CD4-positive, alpha-beta T cell treated with Interleukin-1 beta for 1 hour (primary cell): Measurements from ENCODE around the gene MARCHF3.
"Not testable (repeated sequence)": the region's sequence is repeated elsewhere in the genome, so short reads cannot be mapped to it uniquely, and the experiment has no call there.

Experiments
- DNase-seq, 2 donors: peaks; one replicate each; pipeline ENCODE4 v3.0.0-alpha.2; 2020 to 2022

The MARCHF3 gene, protein sequence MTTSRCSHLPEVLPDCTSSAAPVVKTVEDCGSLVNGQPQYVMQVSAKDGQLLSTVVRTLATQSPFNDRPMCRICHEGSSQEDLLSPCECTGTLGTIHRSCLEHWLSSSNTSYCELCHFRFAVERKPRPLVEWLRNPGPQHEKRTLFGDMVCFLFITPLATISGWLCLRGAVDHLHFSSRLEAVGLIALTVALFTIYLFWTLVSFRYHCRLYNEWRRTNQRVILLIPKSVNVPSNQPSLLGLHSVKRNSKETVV

DNA sequence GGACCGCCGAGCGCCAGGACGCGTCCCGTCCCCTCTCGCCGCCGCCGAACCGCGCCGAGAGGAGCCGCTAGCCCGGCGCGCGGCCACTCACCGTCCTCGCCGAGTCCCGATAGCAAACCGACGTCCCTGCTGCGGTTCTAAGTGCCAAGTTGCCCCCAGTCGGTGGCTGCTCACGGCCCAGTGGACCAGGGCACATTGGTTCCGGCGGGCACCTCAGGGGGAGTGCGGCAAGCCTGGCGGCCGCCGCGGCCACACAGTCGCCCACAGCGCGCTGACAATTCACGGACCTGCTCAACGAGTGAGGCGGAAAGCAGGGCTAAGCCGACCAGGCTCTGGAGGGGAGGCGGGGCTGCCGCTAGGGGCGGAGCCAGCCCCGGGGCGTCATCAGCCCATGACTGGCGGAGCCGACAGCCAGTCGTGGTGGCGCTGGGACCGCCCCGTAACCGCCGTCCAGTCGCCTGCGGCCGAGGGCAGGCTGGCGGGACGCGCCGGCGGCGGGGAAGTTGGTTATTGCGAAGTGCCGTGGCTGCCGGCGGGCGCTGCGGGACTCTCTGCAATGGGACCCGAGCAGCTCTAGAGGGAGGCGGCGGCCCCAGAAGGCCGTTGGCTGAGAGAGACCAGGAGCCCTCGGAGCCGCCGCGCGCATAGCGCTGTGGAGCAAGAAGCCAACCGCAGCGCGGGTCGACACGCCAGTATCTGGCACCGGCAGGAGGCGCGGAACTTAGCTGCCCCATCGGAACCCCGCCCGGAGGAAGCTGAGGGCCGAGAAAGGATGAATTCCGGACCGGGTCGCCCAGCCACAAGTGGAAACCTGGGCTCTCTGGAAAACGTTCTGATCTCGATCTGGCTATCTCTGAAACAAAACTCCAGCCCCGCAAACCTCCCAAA is at the start of gene MARCHF3:
Gene MARCHF3 (minus strand): TSS at position 300 of the 888 bp plus-strand sequence. CDS start 112,387 bp downstream, outside the sequence.
- DNase-seq: peak; percentile 93 to 96

DNA sequence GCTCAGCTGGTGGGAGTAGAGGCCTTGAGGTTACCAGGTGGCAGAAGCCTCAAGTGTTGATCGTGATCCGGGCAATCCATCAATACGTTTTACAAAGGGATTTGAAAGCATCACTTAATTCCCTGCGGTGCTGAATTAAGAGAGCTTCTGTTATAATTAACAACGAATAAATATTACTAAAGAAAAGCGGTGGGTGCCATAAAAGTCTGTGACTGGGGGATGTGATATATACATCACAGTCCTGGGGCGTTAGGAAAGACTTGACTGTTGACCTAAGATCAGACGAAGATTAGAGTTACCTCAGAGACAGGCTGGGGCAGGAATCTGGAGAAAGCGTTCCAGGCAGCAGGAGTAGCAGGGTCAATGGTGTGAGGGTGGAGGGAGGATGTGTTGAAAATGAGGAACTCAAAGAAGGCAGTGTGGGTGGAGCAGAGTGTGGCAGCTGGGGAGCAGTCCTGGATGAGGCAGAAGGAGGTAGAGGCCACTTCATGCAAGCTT is 49.7 kb upstream of the MARCHF3 start:
- peak in 1 of 2 donors; percentile 3 for DNase-seq

DNA sequence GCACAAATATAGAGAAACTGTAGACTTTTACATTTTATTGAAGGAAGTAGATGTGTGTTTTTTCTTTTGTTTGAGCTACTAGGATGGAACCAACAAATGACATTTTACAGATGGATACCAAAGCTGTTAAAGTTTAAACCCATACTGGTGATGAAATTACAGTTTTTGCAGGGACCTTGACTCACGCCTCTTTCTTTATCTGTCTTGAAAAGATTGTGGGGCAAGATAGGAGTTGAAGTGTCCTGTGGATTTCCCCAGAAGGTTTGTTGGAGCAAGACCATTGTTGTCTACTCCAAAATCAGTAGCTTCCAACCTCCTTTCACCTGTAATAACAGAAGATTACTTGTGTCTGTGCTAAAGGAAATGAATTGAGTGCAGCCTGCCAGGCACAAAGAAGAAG is 47.0 kb upstream of the MARCHF3 start:
- DNase-seq: no peak

DNA sequence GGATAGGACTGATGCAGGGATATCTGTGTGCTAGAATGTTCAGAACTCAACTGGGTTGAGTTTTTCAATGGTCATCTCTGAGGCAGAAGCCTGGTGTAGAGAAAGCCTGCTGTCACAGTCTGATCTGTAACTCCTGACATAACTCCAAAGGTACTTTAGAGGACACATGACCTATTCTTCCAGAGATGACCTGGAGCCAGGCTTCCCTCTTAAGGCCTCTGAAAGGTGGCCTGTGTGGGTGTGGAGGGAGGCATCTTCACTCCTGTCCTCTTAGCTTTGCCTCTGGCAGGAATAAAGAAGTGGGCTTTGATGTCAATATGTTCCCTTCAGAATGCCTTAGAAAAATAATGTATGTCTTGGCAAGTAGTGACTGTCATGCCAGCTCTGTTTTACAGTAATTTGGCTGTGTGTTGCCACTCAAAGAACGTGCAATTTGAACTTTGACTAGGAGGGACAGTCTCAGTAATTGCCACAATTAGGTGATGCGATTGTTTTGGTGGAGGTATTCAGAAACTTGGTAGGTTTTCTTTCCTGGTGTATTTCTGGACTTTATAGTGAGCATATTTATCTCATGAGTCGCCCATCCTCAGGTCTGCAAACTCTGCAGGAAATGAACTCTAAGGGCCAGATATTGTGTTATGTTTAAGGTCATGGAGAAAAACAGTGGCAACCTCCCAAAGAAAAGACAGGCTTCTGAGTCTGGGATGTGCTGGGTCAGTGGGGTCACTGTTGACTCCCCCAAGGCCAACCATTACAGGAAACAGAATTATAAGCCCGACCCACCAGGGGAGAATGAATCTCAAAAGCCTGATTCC is 46.2 kb upstream of the MARCHF3 start:
- DNase-seq: no peak

DNA sequence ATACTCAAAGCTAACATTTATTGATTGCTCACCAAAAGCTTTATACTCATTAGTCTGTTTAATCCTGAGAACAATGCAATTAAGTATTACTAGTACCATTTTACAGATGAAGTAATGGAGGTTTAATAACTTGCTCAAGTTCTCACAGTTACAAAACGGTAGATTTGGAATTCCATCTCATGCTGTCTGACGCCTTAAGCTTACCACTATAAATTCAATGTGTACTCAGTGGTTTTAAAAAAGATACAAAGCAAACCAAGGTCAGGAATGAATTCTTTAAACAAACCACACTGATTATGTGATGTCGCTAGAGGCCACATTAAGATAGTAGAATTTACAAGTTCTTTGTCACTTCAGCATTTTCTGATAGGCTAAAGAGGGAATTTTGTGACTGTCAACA is 44.1 kb upstream of the MARCHF3 start:
- DNase-seq: no peak

DNA sequence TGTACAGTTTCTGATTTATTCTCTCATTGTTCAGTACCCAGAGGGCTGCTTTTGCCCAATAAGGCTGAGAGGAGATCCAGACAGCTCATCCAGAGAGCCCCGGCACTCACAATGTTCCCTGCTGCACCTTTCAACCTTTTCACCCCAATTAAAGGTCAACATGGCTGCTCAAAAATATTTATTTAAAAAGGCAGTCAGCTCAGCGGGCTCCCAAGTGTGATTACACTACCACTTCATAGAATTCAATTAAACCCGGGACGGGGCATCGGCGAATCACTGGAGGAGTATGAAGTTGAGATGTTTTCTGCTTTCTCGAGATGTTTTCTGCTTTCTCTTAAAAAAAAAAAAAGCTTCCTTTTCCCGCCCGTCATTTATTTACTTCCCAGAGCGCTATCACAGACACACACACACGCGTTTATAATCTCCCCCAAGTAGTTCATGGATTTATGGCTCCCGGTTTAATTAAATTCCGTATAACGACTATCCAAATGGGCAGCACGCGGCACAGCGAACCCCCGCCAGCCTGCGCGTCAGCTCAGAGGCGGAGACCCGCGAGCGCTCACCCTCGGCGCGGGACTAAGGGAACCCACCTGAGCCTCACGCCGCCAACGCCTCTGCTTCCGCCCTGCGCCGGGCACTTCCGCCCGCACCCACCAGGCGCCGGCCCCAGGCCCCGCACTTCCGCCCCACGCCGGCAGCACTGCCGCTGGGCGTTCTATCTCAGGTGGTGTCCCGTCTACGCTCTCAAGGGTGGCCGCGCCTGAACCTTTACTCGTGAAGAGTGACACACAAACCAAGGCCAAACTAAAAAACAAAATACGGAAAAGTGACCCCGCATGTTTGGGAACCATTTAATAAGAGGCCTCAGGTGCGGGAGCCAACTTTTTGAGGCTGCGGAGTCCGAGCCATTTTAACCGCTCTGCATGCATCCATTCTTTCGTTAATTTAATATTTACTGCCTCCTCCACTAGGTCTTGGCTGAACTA is 42.8 kb upstream of the MARCHF3 start, which contains the start of gene C5orf63:
Gene C5orf63 (minus strand): TSS at position 642 of the 986 bp plus-strand sequence. CDS start 14,507 bp downstream, outside the sequence.
- DNase-seq: peak; percentile 75 to 84

DNA sequence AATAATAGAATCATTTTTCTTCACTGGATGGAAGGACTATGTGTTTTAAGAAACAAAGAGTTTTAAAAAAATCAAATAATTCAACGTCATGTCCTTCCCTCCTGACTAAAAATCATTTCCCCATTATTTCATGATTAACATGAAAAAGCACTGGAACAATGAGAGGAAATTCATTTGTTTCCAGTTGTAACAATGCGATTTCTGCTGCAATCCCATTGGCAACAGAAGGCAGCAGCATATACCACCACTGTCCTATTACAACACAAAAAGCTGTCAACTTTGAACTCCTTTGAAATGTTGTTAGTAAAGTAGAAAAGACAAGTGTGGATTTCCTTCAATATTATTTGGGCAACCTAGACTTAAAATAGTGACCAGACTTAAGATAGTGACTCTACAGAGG is 39.9 kb upstream of the MARCHF3 start:
- DNase-seq: no peak

DNA sequence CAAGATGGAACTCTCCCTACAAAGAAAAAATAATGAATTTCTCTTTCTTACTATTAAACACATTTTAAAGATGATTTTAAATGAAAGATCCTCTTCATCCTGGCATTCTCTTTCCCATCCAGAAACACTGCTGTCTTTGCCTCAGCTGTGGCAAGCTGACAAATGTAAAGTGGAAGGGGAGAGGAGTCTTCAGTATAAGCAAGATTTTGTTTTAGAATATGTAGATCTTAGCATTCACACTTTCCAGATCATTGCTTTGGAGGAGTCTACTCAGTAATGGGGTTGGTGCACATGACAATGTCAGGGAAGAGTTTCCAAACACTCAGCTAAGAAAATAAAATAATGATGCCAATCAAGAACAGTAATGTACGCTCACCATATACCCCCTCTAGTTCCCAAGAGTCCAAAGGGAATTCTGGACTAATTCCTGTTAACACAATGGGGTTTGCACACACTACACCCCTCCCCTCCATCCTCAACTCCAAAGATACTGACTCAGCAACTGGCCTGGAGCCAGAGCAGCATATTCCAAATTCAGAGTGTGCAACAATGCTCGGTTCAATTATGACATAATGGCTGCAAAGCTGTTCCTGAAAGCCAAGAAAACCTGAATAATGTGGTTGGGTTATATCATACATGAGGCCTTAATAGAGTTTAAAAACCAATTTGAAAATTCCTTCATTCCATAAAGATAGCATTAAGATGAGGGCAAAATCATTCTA is 38.3 kb upstream of the MARCHF3 start:
- no peak for DNase-seq

DNA sequence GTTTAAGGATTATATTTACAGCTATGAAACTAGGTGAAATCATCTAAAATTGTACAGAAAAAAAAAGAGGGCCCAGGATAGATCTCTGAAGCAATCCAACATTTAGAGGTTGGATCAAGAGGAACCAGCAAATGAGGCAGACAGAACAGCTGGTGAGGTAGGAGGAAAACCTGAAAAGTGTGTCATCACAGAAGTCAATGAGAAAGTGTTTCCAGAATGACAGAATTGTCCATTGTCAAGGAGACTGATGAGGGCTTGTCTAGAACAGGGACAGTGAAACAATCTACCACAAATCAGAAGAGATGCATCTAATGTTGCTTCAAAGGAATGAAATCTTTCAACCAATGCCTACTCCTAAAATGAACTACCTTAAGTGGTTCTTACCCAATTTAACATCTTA is 36.4 kb upstream of the MARCHF3 start:
- DNase-seq: no peak

DNA sequence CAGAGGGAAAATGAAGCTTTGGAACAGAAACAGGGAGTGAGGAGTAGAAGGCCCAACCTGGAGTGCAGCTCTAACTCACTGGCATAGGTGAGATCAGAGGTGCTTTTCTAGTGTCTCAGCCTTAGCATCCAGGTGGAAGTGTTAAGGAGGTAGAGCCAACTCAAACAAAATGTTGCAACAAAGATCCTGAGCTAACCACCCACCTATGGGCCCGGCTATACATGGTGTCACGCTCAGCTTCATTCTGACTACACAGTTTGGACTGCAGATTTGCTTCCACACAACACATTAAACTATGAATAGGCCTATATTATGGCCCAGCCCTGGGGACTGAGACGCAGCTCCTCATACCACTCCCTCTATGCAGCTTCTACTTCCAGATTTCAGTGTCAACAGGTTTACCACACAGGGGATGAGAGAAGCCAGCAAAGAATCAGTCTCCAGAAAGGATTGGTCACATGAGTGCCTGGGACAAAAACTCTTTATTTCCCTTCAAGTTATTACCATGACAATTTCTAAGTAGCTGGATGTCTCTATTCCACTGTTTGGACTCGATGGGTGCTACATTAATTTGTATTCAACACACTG is 34.0 kb upstream of the MARCHF3 start:
- DNase-seq: no peak

DNA sequence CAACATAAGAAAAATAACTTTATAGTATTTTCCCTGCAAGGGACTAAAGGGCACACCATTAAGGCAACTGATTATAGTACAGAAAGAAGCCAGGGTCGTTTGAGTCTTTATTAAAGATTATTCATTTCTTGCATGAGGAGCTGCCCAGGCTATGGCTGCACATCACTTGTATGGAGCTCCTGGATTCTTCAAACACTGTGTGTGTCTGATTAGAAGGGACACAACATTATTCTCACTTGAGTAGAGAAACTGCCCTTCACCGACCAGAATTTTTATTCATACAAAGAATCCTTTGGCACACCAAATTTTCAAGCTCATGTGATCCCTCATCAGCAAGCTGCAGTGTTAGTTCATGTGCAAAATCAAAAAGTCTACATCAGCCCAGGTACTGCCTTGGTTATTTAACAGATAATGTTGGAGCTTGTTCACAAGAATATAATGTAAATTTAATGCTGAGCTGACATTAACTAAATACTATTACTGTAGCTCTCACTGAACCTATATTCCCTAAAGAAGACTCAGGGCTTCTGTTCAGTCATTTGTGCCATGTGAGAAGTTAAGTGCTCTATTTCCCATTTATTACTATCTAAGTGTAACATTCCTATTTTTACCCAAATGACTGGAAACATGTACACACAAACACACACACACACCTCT is 33.0 kb upstream of the MARCHF3 start:
- no peak for DNase-seq

DNA sequence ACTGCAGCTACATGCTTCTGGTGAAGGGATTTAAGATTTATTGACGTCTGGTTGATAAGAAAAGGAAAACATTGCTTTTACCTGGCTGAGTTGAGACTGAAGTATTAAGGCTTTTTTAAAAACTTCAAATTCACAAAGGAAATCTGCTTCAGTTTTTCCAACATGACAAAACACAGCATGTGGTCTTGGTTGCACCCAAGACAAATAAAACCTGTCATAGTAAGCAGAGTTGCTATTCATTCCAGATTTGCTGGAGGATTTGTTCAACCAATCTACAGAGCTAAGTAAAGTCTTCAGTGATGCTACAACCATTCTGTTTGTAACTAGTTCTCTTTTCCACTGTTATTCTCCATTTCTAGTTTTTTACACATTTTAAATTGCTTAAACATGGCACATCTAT is 31.6 kb upstream of the MARCHF3 start:
- no peak for DNase-seq

DNA sequence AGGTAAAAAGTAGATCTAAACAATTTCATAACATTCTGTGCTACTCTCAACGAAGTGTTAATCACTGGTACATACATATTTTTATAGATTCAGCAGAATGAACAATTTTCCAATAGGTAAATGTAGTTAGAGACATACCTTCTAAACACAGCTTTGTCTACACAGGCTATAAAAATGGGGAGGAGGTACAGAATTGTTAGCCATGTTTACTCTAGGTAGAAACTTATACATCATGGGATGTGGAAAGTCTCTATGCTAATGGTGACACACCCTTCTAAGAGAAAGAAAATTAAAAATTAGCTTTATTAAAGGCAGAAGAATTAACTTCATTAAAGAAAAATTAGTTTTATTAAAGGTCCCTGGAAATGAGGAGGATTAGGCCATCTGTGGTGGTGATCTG is 31.2 kb upstream of the MARCHF3 start:
- no peak for DNase-seq

DNA sequence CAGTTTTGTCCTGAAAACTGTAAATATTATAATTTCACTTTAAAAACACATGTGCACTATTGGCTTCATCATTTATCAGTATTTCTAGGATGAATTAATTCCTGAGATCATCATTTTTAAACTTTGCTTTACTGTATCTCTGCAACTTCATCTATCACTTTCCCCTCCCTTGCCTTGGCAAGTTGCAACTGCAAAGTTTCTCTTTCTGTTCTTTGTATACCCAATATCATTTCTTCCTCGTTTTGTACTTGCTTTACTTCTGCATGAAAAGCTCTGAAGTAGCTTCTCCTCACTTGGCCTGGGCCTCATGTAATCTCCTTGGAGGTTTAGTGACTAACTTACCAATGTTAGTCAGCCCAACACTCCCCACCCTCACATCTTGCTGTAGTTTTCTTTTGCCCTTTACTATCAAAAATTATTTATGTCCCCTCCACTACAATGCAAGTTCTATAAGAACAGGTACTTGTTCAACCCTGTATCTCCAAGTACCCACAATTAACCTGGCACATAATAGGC is 30.2 kb upstream of the MARCHF3 start:
- DNase-seq: no peak

DNA sequence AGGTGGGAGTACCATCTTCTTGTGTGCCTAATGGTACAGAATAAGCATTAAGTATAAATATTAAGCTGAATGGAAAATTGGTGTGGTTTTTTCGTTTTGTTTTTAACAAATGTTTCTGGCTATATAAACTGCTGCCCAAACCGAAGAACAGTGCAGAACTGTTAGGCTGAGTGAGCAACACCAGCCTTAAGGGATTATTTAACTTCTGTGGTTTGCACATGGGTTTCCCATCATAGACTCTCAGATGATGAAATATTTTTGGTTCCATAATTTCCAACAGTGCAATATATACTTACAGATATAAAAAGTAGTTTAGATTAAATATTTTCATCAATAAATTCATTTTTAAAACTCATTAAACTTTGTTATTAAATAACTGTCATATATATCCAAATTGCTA is 26.5 kb upstream of the MARCHF3 start:
- DNase-seq: no peak

DNA sequence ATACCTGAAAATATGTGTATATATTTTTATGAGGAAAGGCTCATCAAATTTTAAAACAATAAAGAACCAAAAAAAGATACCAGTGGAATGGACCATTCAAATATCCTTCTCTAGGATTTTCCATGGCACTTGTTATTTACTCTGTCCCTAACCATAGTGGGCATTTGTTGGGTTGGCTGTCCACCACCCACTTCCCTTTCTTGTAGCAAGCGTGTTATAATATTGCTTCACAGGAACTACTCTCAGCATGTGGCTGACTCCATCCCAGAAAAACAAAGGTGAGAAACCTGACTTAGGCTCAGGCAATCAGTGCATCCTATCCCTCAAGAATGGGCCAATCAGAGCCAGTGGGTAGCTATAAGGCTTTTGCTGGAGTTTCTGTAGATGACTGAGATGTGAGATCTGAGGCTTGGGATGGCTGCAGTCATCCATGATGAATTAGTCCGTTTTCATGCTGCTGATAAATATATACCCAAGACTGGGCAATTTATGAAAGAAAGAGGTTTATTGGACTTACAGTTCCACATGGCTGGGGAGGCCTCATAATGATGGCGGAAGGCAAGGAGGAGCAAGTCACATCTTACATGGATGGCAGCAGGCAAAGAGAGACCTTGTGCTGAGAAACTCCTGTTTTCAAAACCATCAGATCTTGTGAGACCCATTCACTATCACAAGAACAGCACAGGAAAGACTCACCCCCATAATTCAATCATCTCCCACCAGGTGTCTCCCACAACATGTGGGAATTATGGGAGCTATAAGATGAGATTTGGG is 25.7 kb upstream of the MARCHF3 start:
- DNase-seq: no peak

DNA sequence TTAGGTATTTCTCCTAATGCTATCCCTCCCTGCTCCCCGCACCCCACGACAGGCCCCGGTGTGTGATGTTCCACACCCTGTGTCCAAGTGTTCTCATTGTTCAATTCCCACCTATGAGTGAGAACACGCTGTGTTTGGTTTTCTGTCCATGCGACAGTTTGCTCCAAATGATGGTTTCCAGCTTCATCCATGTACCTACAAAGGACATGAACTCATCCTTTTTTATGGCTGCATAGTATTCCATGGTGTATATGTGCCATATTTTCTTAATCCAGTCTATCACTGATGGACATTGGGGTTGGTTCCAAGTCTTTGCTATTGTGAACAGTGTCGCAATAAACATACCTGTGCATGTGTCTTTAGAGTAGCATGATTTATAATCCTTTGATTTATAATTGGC is 23.2 kb upstream of the MARCHF3 start:
- DNase-seq: not testable (repeated sequence)

DNA sequence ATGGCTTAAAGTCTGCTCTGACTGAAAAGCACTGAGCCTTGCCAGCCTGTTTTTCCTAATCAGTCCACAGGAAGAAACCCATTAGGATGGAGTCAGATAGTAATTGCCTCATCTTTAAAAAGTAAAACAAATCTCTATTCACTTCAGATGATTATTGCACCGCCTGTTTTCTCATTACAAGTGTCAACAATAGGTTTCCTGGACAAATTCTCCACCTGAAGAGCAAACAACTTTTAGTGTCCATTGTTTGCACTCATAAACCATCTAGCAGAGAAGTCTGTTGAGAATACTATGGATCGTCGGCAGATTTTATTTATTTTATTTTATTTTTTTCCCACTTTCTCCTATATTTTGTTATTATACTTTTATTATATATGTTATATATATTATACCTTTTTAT is 22.7 kb upstream of the MARCHF3 start:
- no peak for DNase-seq

DNA sequence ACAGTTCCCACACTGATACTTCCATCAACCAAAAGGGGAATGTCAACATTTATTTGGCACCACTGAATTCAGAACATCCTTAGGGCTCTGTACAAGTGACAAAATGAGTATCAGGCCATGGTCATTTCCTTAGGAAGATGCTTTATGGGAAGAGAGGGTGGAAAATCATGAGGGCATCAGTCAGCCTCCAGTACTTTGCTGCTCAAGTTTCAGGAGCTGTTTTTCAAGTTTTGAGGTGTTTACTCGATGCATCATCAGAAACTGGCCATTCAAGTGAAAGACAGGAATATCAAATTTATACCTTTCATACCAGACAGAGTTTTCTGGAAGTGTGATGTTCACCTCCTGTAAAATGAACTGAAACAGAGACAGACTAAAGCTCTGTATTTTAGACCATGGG is 21.2 kb upstream of the MARCHF3 start:
- no peak for DNase-seq
